ENCODE results near the gene FSTL5. TPM values are rescaled to one million over a fixed set of nuclear protein-coding genes. Genes with fewer than 3 reads are reported as not detected.

The FSTL5 gene
- total and polyA plus RNA-seq, 5 experiments from 2014 or later: not detected

- DNase-seq (no peak), ATAC-seq (no peak)
- POLR2A ChIA-PET: no interaction called here
- H3K36me3 Mint-ChIP-seq: no peaks in the 10 kb centered on the region
- H3K27ac Mint-ChIP-seq: no peak overlapping the region
- no peaks in the 10 kb centered on the region for H3K4me1 Mint-ChIP-seq
- no peak overlapping the region for H3K4me3 Mint-ChIP-seq
- peaks cover 0 to 8% (median 5%) of the 10 kb centered on the region in 9 donors for H3K9me3 Mint-ChIP-seq
- H3K27me3 Mint-ChIP-seq: no peaks in the 10 kb centered on the region
Measured at GRCh38 chr4:162061214-162061613, 102.6 kb downstream of the FSTL5 start.

- Mint-ChIP-seq H3K27ac (no peak overlapping the region), H3K27me3 (no peaks in the 10 kb centered on the region), H3K9me3 (peaks cover 0 to 6% (median 2%) of the 10 kb centered on the region in 9 donors), H3K36me3 (no peaks in the 10 kb centered on the region), H3K4me3 (no peak overlapping the region), H3K4me1 (no peaks in the 10 kb centered on the region)
- ATAC-seq: no peak
- DNase-seq: no peak
- POLR2A ChIA-PET: no interaction called here
Measured at GRCh38 chr4:162059656-162060055, 104.1 kb downstream of the FSTL5 start.

GRCh38 chr4:162056990-162057389 lies 106.8 kb downstream of the FSTL5 start:
- Mint-ChIP-seq H3K4me3 (no peak overlapping the region), H3K9me3 (peaks cover 0 to 5% (median 1%) of the 10 kb centered on the region in 9 donors), H3K36me3 (no peaks in the 10 kb centered on the region), H3K27me3 (no peaks in the 10 kb centered on the region), H3K27ac (no peak overlapping the region), H3K4me1 (no peaks in the 10 kb centered on the region)
- POLR2A ChIA-PET: no interaction called here
- DNase-seq: no peak
- ATAC-seq: no peak

GRCh38 chr4:162046135-162046534 lies 117.7 kb downstream of the FSTL5 start:
- H3K27me3 Mint-ChIP-seq: no peaks in the 10 kb centered on the region
- DNase-seq (no peak), ATAC-seq (no peak)
- H3K9me3 Mint-ChIP-seq: peaks cover 0 to 9% (median 2%) of the 10 kb centered on the region in 9 donors
- POLR2A ChIA-PET: no interaction called here
- no peaks in the 10 kb centered on the region for H3K36me3 Mint-ChIP-seq
- no peaks in the 10 kb centered on the region for H3K4me1 Mint-ChIP-seq
- no peak overlapping the region for H3K27ac Mint-ChIP-seq
- no peak overlapping the region for H3K4me3 Mint-ChIP-seq

- POLR2A ChIA-PET: no interaction called here
- no peak for ATAC-seq
- H3K9me3 Mint-ChIP-seq: peaks cover 0 to 12% (median 0%) of the 10 kb centered on the region in 9 donors
- H3K27me3 Mint-ChIP-seq: no peaks in the 10 kb centered on the region
- no peak overlapping the region for H3K27ac Mint-ChIP-seq
- H3K36me3 Mint-ChIP-seq: no peaks in the 10 kb centered on the region
- no peaks in the 10 kb centered on the region for H3K4me1 Mint-ChIP-seq
- no peak overlapping the region for H3K4me3 Mint-ChIP-seq
- DNase-seq: no peak
Measured at GRCh38 chr4:162038112-162038511, 125.7 kb downstream of the FSTL5 start.

- ATAC-seq (no peak), DNase-seq (no peak)
- POLR2A ChIA-PET: no interaction called here
- Mint-ChIP-seq H3K4me1 (no peaks in the 10 kb centered on the region), H3K36me3 (no peaks in the 10 kb centered on the region), H3K4me3 (no peak overlapping the region), H3K27me3 (no peaks in the 10 kb centered on the region), H3K9me3 (peaks cover 0 to 9% (median 0%) of the 10 kb centered on the region in 9 donors), H3K27ac (no peak overlapping the region)
Measured at GRCh38 chr4:162017863-162018262, 145.9 kb downstream of the FSTL5 start.

- H3K9me3 Mint-ChIP-seq: peaks cover 0 to 5% (median 2%) of the 10 kb centered on the region in 9 donors
- POLR2A ChIA-PET: no interaction called here
- DNase-seq (no peak), ATAC-seq (no peak)
- H3K4me1 Mint-ChIP-seq: no peaks in the 10 kb centered on the region
- H3K27ac Mint-ChIP-seq: no peak overlapping the region
- no peaks in the 10 kb centered on the region for H3K36me3 Mint-ChIP-seq
- H3K4me3 Mint-ChIP-seq: no peak overlapping the region
- no peaks in the 10 kb centered on the region for H3K27me3 Mint-ChIP-seq
Measured at GRCh38 chr4:162016991-162017390, 146.8 kb downstream of the FSTL5 start.

GRCh38 chr4:162016219-162016618 lies 147.6 kb downstream of the FSTL5 start:
- POLR2A ChIA-PET: no interaction called here
- Mint-ChIP-seq H3K9me3 (peaks cover 0 to 8% (median 2%) of the 10 kb centered on the region in 9 donors), H3K4me3 (no peak overlapping the region), H3K27ac (no peak overlapping the region), H3K27me3 (no peaks in the 10 kb centered on the region), H3K4me1 (no peaks in the 10 kb centered on the region), H3K36me3 (no peaks in the 10 kb centered on the region)
- ATAC-seq (no peak), DNase-seq (no peak)

GRCh38 chr4:162015090-162015489 lies 148.7 kb downstream of the FSTL5 start:
- POLR2A ChIA-PET: no interaction called here
- DNase-seq (no peak), ATAC-seq (no peak)
- Mint-ChIP-seq H3K4me1 (no peaks in the 10 kb centered on the region), H3K27me3 (no peaks in the 10 kb centered on the region), H3K4me3 (no peak overlapping the region), H3K9me3 (peaks cover 0 to 15% (median 3%) of the 10 kb centered on the region in 9 donors), H3K27ac (no peak overlapping the region), H3K36me3 (no peaks in the 10 kb centered on the region)

GRCh38 chr4:162011089-162011488 lies 152.7 kb downstream of the FSTL5 start:
- no peak for DNase-seq
- H3K4me1 Mint-ChIP-seq: no peaks in the 10 kb centered on the region
- H3K9me3 Mint-ChIP-seq: peaks cover 0 to 16% (median 3%) of the 10 kb centered on the region in 9 donors
- H3K4me3 Mint-ChIP-seq: no peak overlapping the region
- no peak overlapping the region for H3K27ac Mint-ChIP-seq
- no peak for ATAC-seq
- no peaks in the 10 kb centered on the region for H3K27me3 Mint-ChIP-seq
- POLR2A ChIA-PET: no interaction called here
- no peaks in the 10 kb centered on the region for H3K36me3 Mint-ChIP-seq

- no peak overlapping the region for H3K27ac Mint-ChIP-seq
- DNase-seq: no peak
- POLR2A ChIA-PET: no interaction called here
- H3K4me3 Mint-ChIP-seq: no peak overlapping the region
- H3K36me3 Mint-ChIP-seq: no peaks in the 10 kb centered on the region
- no peaks in the 10 kb centered on the region for H3K27me3 Mint-ChIP-seq
- no peaks in the 10 kb centered on the region for H3K4me1 Mint-ChIP-seq
- H3K9me3 Mint-ChIP-seq: peaks cover 0 to 16% (median 3%) of the 10 kb centered on the region in 9 donors
- ATAC-seq: no peak
Measured at GRCh38 chr4:162010362-162010761, 153.4 kb downstream of the FSTL5 start.

GRCh38 chr4:161992317-161992716 lies 171.5 kb downstream of the FSTL5 start:
- DNase-seq (no peak), ATAC-seq (no peak)
- POLR2A ChIA-PET: no interaction called here
- no peak overlapping the region for H3K27ac Mint-ChIP-seq
- no peaks in the 10 kb centered on the region for H3K4me1 Mint-ChIP-seq
- H3K36me3 Mint-ChIP-seq: peaks cover 0 to 4% (median 0%) of the 10 kb centered on the region in 3 donors
- peaks cover 0 to 40% (median 9%) of the 10 kb centered on the region in 9 donors for H3K9me3 Mint-ChIP-seq
- no peaks in the 10 kb centered on the region for H3K27me3 Mint-ChIP-seq
- H3K4me3 Mint-ChIP-seq: no peak overlapping the region

GRCh38 chr4:161991811-161992210 lies 172.0 kb downstream of the FSTL5 start:
- ATAC-seq (no peak), DNase-seq (no peak)
- POLR2A ChIA-PET: no interaction called here
- Mint-ChIP-seq H3K27me3 (no peaks in the 10 kb centered on the region), H3K4me3 (no peak overlapping the region), H3K9me3 (peaks cover 0 to 40% (median 9%) of the 10 kb centered on the region in 9 donors), H3K36me3 (peaks cover 0 to 4% (median 0%) of the 10 kb centered on the region in 3 donors), H3K27ac (no peak overlapping the region), H3K4me1 (no peaks in the 10 kb centered on the region)

GRCh38 chr4:161990721-161991120 lies 173.1 kb downstream of the FSTL5 start:
- ATAC-seq (no peak), DNase-seq (no peak)
- Mint-ChIP-seq H3K4me3 (no peak overlapping the region), H3K36me3 (peaks cover 0 to 2% (median 0%) of the 10 kb centered on the region in 3 donors), H3K4me1 (no peaks in the 10 kb centered on the region), H3K27me3 (no peaks in the 10 kb centered on the region), H3K27ac (no peak overlapping the region), H3K9me3 (peaks cover 0 to 33% (median 8%) of the 10 kb centered on the region in 9 donors)
- POLR2A ChIA-PET: no interaction called here
